ENCODE data around the gene CALY. TPM values are rescaled to one million over a fixed set of nuclear protein-coding genes. Genes with fewer than 3 reads are reported as not detected.

CALY gene
- polyA plus RNA-seq, 4 donors: 1.1 to 3.0 TPM; not detected in 2

DNA sequence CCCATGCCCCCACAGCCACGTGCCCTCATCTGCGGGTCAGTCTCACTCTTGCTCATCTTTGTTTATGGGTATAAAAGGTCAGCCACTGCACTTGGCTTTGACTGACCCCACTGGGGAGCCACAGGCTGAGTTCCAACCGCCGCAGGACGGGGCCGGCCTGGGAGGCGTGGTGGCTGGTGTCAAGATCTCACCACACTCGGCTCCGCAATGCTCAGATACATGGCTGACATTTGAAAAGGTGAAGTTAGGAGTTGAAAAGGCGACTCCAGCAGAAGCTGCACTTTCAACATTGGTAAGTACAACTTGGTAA is 42.9 kb downstream of the CALY start:
- Histone ChIP-seq H3K4me3 (ENCODE audit: low read depth in 1 of 3, low read length in 3 of 3) (no peak overlapping the region), H3K27me3 (ENCODE audit: control insufficient read depth in 3 of 3, insufficient read depth in 3 of 3, low read length in 3 of 3) (no peaks in the 10 kb centered on the region), H3K4me1 (ENCODE audit: control insufficient read depth in 3 of 3, insufficient read depth in 2 of 3, low read depth in 1 of 3, low read length in 2 of 3) (no peaks in the 10 kb centered on the region), H3K27ac (ENCODE audit: low read depth in 1 of 3, low read length in 2 of 3) (no peak overlapping the region), H3K9me3 (ENCODE audit: control insufficient read depth in 2 of 2, insufficient read depth in 1 of 2, low read depth in 1 of 2, low read length in 1 of 2) (no peaks in the 10 kb centered on the region), H3K36me3 (ENCODE audit: control insufficient read depth in 3 of 3, insufficient read depth in 2 of 3, low read depth in 1 of 3, low read length in 3 of 3) (peaks cover 21 to 85% (median 27%) of the 10 kb centered on the region in 3 donors)
- FAIRE-seq: no peak
- no peak for DNase-seq
- 90 to 98% (median 95%) methylated on average over 10 of the region's 10 CpGs for WGBS, 3 donors

DNA sequence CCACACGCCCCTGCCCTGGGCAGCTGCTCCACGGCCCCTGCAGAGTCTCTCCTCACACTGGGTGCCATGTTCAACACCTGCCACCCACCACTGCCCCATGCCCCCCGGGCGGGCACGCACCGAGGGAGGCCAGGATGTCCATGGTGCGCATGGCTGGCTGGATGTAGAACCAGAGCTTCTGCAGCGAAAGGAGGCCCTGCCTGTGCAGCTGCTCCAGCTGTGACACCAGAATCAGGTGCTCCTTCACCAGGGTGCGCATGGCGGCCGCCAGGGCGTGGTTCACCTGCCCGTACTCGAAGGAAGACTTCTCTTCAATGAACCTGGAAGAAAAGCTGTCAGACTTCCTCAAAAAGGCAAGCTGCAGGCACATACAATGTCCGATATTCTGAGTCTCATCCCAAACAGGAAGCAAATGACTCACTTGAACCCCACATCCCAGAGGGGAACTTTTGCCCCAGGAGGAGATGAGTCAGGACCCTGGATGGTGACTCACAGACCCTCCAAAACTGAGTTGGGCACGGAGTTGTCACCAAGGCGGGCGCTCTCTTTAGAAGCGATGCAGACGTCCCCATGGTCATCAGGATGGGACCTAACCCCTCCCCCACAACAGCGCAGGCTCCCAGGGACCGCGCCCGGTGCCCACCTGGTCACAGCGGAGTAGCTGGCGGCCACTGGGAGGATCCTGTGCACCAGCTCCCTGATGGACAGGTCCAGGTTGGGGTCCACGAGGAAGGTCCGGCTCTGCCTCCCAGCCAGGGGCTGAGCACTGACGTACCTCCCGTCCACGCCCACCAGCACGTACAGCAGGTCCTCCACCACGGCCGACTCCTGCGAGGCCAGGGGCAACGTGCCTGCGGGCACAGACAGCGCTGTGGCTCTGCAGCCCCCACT is 43.5 kb downstream of the CALY start:
- no peak for DNase-seq
- H3K27ac ChIP-seq (ENCODE audit: low read depth in 1 of 3, low read length in 2 of 3): peak overlapping the region in 1 of 3 donors; percentile 17
- WGBS, 3 donors: 92 to 94% (median 94%) methylated on average over 37 to 38 of the region's 38 CpGs
- no peak overlapping the region for H3K4me3 ChIP-seq (ENCODE audit: low read depth in 1 of 3, low read length in 3 of 3)
- H3K27me3 ChIP-seq (ENCODE audit: control insufficient read depth in 3 of 3, insufficient read depth in 3 of 3, low read length in 3 of 3): no peaks in the 10 kb centered on the region
- no peak for FAIRE-seq
- H3K4me1 ChIP-seq (ENCODE audit: control insufficient read depth in 3 of 3, insufficient read depth in 2 of 3, low read depth in 1 of 3, low read length in 2 of 3): no peaks in the 10 kb centered on the region
- peaks cover 21 to 84% (median 25%) of the 10 kb centered on the region in 3 donors for H3K36me3 ChIP-seq (ENCODE audit: control insufficient read depth in 3 of 3, insufficient read depth in 2 of 3, low read depth in 1 of 3, low read length in 3 of 3)
- H3K9me3 ChIP-seq (ENCODE audit: control insufficient read depth in 2 of 2, insufficient read depth in 1 of 2, low read depth in 1 of 2, low read length in 1 of 2): no peaks in the 10 kb centered on the region

DNA sequence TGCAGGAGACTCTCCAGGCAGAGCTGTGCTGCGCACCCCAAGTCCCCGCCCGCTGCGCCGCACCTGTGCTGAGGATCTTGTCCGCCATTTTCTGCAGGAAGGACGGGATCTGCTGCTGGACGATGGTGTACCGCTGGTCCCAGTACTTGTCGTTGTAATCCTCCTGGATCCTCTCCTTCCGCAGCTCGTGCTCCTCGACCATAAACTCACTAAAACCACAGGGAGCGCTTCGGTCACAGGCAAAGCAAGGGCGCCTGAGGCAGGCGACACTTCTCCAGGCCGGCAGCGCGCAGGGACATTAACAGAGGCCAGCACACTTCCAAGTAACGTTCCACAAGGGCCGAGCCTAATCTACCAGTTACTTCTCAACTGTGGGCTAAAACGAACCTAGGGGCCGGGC is 46.9 kb downstream of the CALY start:
- FAIRE-seq: no peak
- Histone ChIP-seq H3K36me3 (ENCODE audit: control insufficient read depth in 3 of 3, insufficient read depth in 2 of 3, low read depth in 1 of 3, low read length in 3 of 3) (peaks cover 23 to 75% (median 34%) of the 10 kb centered on the region in 3 donors), H3K9me3 (ENCODE audit: control insufficient read depth in 2 of 2, insufficient read depth in 1 of 2, low read depth in 1 of 2, low read length in 1 of 2) (no peaks in the 10 kb centered on the region), H3K4me1 (ENCODE audit: control insufficient read depth in 3 of 3, insufficient read depth in 2 of 3, low read depth in 1 of 3, low read length in 2 of 3) (no peaks in the 10 kb centered on the region), H3K27me3 (ENCODE audit: control insufficient read depth in 3 of 3, insufficient read depth in 3 of 3, low read length in 3 of 3) (no peaks in the 10 kb centered on the region), H3K4me3 (ENCODE audit: low read depth in 1 of 3, low read length in 3 of 3) (no peak overlapping the region), H3K27ac (ENCODE audit: low read depth in 1 of 3, low read length in 2 of 3) (no peak overlapping the region)
- no peak for DNase-seq
- 96 to 97% (median 96%) methylated on average over 24 of the region's 24 CpGs for WGBS, 3 donors

DNA sequence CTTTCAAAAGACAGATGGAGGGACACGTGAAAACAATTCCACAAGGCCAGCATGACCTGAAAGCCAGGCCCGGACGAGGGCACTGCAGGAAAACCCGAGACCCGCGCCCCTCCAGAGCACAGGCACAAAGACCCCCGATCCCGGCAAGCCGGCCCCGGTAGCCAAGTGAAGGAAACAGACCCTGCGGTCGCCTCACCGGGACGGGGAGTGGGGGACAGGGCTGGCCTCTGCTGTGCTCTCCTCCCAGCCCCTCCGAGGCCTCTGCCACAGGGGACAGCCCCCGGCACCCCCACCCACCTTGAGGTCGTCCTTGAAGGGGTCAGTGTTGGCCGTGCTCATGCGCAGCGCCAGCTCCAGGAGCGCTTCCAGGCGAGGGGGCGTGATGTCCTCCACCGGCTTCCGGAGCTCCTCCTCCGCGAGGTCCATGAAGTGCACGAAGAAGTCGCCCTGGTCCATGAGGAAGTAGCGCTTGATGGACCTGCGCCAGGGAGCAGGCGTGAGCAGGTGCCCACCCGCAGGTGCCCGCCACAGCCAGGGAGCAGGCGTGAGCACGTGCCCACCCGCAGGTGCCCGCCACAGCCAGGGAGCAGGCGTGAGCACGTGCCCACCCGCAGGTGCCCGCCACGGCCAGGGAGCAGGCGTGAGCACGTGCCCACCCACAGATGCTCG is 48.7 kb downstream of the CALY start:
- Histone ChIP-seq H3K36me3 (ENCODE audit: control insufficient read depth in 3 of 3, insufficient read depth in 2 of 3, low read depth in 1 of 3, low read length in 3 of 3) (peaks cover 26 to 75% (median 34%) of the 10 kb centered on the region in 3 donors), H3K27ac (ENCODE audit: low read depth in 1 of 3, low read length in 2 of 3) (no peak overlapping the region), H3K9me3 (ENCODE audit: control insufficient read depth in 2 of 2, insufficient read depth in 1 of 2, low read depth in 1 of 2, low read length in 1 of 2) (no peaks in the 10 kb centered on the region), H3K4me3 (ENCODE audit: low read depth in 1 of 3, low read length in 3 of 3) (no peak overlapping the region), H3K4me1 (ENCODE audit: control insufficient read depth in 3 of 3, insufficient read depth in 2 of 3, low read depth in 1 of 3, low read length in 2 of 3) (no peaks in the 10 kb centered on the region), H3K27me3 (ENCODE audit: control insufficient read depth in 3 of 3, insufficient read depth in 3 of 3, low read length in 3 of 3) (no peaks in the 10 kb centered on the region)
- FAIRE-seq: no peak
- no peak for DNase-seq
- 95 to 96% (median 96%) methylated on average over 40 to 46 of the region's 46 CpGs for WGBS, 3 donors

DNA sequence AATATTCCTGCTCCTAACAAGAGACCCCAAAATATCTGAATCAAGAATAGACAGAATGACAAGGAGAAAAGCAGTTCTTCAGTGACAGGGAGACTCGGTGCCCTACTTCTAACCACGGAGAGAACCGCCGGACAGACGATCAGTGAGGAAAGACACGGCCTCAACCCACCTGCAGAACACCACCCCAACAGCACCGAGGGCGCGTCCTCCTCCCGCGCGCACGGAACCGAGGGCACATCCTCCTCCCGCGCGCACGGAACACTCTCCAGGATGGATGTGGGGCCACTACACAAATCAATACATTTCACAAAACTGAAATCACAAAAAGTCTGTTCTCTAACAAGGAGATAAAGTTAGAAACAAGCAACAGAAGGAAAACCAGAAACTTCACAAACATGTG is 50.3 kb downstream of the CALY start:
- no peak overlapping the region for H3K27ac ChIP-seq (ENCODE audit: low read depth in 1 of 3, low read length in 2 of 3)
- H3K36me3 ChIP-seq (ENCODE audit: control insufficient read depth in 3 of 3, insufficient read depth in 2 of 3, low read depth in 1 of 3, low read length in 3 of 3): peaks cover 37 to 83% (median 39%) of the 10 kb centered on the region in 3 donors
- no peak for DNase-seq
- FAIRE-seq: no peak
- no peaks in the 10 kb centered on the region for H3K9me3 ChIP-seq (ENCODE audit: control insufficient read depth in 2 of 2, insufficient read depth in 1 of 2, low read depth in 1 of 2, low read length in 1 of 2)
- no peaks in the 10 kb centered on the region for H3K4me1 ChIP-seq (ENCODE audit: control insufficient read depth in 3 of 3, insufficient read depth in 2 of 3, low read depth in 1 of 3, low read length in 2 of 3)
- H3K4me3 ChIP-seq (ENCODE audit: low read depth in 1 of 3, low read length in 3 of 3): no peak overlapping the region
- no peaks in the 10 kb centered on the region for H3K27me3 ChIP-seq (ENCODE audit: control insufficient read depth in 3 of 3, insufficient read depth in 3 of 3, low read length in 3 of 3)
- WGBS, 3 donors: 90 to 93% (median 91%) methylated on average over 18 of the region's 18 CpGs

DNA sequence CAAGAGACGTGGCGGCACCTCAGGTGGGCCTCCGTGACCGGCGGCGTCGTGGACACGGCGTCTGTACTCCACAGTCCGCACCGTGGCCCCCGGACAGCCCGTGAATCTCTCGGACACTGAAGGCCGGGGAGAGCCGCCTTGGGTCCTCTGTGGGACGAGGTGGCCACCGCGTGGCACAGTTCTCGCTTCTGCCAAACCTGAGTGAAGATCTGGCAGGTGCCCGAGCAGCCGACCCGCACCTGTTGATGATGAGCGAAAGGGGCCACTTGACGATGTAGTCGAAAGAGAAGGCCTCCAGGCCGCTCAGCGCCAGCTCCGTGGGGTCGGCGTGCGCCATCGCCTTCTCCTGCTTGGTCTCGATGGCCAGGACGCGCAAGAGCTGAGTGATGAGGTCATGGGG is 51.5 kb downstream of the CALY start:
- no peak overlapping the region for H3K27ac ChIP-seq (ENCODE audit: low read depth in 1 of 3, low read length in 2 of 3)
- no peaks in the 10 kb centered on the region for H3K27me3 ChIP-seq (ENCODE audit: control insufficient read depth in 3 of 3, insufficient read depth in 3 of 3, low read length in 3 of 3)
- FAIRE-seq (no peak), DNase-seq (no peak)
- H3K4me3 ChIP-seq (ENCODE audit: low read depth in 1 of 3, low read length in 3 of 3): no peak overlapping the region
- H3K4me1 ChIP-seq (ENCODE audit: control insufficient read depth in 3 of 3, insufficient read depth in 2 of 3, low read depth in 1 of 3, low read length in 2 of 3): no peaks in the 10 kb centered on the region
- H3K36me3 ChIP-seq (ENCODE audit: control insufficient read depth in 3 of 3, insufficient read depth in 2 of 3, low read depth in 1 of 3, low read length in 3 of 3): peaks cover 39 to 86% (median 39%) of the 10 kb centered on the region in 3 donors
- H3K9me3 ChIP-seq (ENCODE audit: control insufficient read depth in 2 of 2, insufficient read depth in 1 of 2, low read depth in 1 of 2, low read length in 1 of 2): no peaks in the 10 kb centered on the region
- WGBS, 3 donors: 95 to 97% (median 96%) methylated on average over 36 of the region's 36 CpGs

DNA sequence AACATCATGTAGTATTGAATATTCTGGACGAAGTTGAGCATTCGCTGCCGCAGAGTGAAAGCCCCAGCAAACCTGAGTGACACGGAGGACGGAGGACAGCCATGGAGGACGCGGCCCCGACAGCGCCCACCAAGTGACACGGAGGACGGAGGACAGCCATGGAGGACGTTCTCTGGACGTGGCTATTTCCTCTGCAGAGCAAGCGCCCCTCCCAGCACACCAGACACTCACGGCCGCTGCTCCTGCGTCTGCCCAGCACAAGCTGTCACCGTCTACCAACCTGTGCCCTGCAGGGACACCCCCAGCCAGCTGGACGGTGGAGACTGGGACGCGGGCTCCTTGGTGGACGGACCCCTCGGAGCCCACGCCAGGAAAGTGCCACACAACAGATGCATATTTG is 52.8 kb downstream of the CALY start:
- DNase-seq: no peak
- no peak overlapping the region for H3K4me3 ChIP-seq (ENCODE audit: low read depth in 1 of 3, low read length in 3 of 3)
- H3K9me3 ChIP-seq (ENCODE audit: control insufficient read depth in 2 of 2, insufficient read depth in 1 of 2, low read depth in 1 of 2, low read length in 1 of 2): no peaks in the 10 kb centered on the region
- WGBS, 3 donors: 96 to 97% (median 97%) methylated on average over 24 of the region's 24 CpGs
- no peak overlapping the region for H3K27ac ChIP-seq (ENCODE audit: low read depth in 1 of 3, low read length in 2 of 3)
- H3K4me1 ChIP-seq (ENCODE audit: control insufficient read depth in 3 of 3, insufficient read depth in 2 of 3, low read depth in 1 of 3, low read length in 2 of 3): no peaks in the 10 kb centered on the region
- FAIRE-seq: no peak
- H3K27me3 ChIP-seq (ENCODE audit: control insufficient read depth in 3 of 3, insufficient read depth in 3 of 3, low read length in 3 of 3): no peaks in the 10 kb centered on the region
- H3K36me3 ChIP-seq (ENCODE audit: control insufficient read depth in 3 of 3, insufficient read depth in 2 of 3, low read depth in 1 of 3, low read length in 3 of 3): peaks cover 39 to 87% (median 43%) of the 10 kb centered on the region in 3 donors

DNA sequence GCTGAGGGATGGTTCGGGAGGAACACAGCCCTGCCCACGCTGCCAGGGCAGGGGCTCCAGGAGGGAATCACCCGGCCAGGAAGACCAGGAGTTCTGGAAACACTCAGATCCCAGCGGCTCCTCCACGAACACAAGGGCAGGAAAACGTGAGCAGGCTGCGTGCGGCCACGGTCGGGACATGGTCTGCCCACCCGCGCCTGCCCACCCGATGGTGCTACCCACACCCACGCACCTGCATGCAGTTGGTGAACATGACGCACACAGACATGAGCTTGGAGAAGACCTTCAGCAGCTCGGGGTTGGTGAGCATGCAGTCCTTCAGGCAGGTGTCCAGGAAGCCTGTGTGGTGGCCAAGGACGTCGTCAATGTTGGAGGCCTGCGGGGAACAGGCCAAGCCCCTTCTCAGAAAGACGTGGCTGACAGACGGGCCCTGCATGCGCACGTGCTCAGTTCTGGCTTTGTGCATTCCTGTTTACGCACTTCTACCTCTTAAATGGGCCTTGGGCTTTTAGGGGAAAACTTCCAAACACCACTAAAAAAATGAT is 53.8 kb downstream of the CALY start:
- peaks cover 0 to 9% (median 0%) of the 10 kb centered on the region in 3 donors for H3K4me1 ChIP-seq (ENCODE audit: control insufficient read depth in 3 of 3, insufficient read depth in 2 of 3, low read depth in 1 of 3, low read length in 2 of 3)
- DNase-seq: no peak
- no peaks in the 10 kb centered on the region for H3K9me3 ChIP-seq (ENCODE audit: control insufficient read depth in 2 of 2, insufficient read depth in 1 of 2, low read depth in 1 of 2, low read length in 1 of 2)
- H3K27me3 ChIP-seq (ENCODE audit: control insufficient read depth in 3 of 3, insufficient read depth in 3 of 3, low read length in 3 of 3): no peaks in the 10 kb centered on the region
- H3K36me3 ChIP-seq (ENCODE audit: control insufficient read depth in 3 of 3, insufficient read depth in 2 of 3, low read depth in 1 of 3, low read length in 3 of 3): peaks cover 34 to 85% (median 41%) of the 10 kb centered on the region in 3 donors
- no peak overlapping the region for H3K4me3 ChIP-seq (ENCODE audit: low read depth in 1 of 3, low read length in 3 of 3)
- no peak overlapping the region for H3K27ac ChIP-seq (ENCODE audit: low read depth in 1 of 3, low read length in 2 of 3)
- WGBS, 3 donors: 90 to 93% (median 93%) methylated on average over 24 of the region's 24 CpGs
- FAIRE-seq: no peak

Data from small intestine (tissue), 7 donors.